K562 treated with DMSO at 1 percent for 24 hours (cell line): ENCODE results near the gene NDUFAF8. TPM values are rescaled to one million over a fixed set of nuclear protein-coding genes. Genes with fewer than 3 reads are reported as not detected.

Experiments used
- total RNA-seq: library from RNA; unstranded; fragments of 300-600 nt; gene quantifications from 2 replicates; pipeline ENCODE4 v1.2.3, GENCODE V29; 2022; ENCODE audit warnings: low read depth; ENCODE audit not compliant: insufficient read depth

The NDUFAF8 gene, protein sequence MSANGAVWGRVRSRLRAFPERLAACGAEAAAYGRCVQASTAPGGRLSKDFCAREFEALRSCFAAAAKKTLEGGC
- 66.8 and 71.4 TPM in 2 replicates for total RNA-seq

DNA sequence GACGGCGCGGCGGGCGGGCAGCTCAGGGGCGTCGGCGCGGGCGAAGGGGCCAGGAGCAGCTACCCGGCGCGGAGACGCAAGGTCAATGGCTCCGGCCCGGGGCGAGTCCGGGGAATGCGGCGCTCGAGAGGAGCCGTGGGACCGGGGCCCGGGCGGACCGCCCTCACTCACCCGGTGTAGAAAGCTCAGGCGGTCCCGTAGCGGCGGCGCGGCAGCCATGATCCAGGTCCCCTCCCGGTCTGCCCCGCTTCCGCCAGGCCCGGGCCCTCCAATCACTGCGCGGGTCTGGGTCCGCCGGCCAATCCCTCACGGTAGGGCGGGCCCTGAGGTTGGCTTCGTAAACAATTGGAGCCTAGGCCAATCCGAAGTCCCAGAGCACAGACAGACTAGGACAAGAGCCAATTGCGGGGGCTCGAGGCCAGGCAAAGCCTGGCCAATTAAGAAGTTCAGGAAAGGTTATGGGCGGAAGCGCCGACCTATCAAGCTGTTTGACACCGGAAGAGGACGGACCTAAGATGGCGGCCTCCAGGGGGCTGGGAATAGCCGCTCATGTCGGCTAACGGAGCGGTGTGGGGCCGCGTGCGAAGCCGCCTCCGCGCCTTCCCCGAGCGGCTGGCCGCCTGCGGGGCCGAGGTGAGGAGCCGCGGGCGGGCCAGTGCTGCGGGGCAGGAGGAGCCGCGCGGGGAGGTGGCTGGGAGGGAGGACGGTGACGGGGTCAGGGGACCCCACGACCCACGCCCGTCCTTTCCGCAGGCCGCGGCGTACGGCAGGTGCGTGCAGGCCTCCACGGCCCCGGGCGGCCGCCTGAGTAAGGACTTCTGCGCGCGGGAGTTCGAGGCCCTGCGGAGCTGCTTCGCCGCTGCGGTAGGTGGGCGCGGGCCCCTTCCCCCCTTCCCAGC lies at the start of gene NDUFAF8, which contains the start of gene TEPSIN:
NDUFAF8 (plus strand) TSS at position 504 of the 899 bp plus-strand sequence; CDS start at position 550, 46 bp downstream.
TEPSIN (minus strand) TSS at position 241 of the 899 bp plus-strand sequence; CDS start at position 219, 22 bp downstream.

DNA sequence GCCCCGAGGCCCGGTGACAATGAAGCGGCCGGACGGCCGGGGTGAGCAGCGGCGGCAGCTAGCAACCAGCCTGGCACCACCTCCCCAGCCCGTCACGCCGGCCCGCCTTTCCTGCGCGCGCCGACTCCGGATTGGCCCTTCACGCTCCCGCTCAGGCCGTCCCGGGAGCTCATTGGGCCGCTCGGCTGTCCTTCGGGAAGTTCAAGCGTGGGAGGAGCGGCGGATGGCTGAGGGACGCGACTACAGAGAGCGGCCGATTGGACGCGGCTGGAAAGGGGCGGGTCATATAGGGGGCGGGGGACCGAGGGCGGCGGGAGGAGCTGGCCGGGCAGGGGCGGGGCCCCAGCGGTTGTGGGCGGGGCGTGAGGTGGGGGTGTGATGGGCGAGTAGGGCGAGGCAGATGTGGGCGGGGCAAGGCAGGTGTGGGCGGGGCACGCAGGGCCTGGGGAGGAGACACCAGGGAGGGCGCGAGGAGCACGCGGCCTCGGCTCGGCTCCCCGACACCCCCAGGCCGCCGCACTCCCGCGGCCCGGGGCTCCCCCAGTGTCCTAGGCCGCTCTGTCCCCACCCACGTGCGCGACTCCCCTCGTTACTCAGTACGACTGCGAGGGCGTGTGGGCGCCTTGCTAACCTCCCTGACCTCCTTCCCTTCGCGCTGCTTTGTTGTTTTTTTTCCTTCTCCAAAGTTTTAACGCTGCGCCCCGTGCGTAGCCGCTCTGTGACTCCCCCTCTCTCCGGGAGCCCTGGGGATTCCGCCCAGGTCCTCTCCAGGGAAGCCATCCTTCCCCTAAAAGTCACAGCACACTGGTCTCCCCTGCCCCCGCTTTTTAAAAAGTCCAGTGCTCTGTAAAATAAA lies 16.0 kb upstream of the NDUFAF8 start, which contains the start of gene CEP131:
CEP131 (minus strand) TSS at position 60 of the 856 bp plus-strand sequence. CDS start 2,909 bp downstream, outside the sequence.

Other genes with a start within 250 kb of the NDUFAF8 start
- gene CHMP6, start 247.5 kb upstream of the NDUFAF8 start, total RNA-seq: 28.6 and 30.8 TPM in 2 replicates
- 105 and 110 TPM in 2 replicates for gene BAIAP2, start 204.2 kb upstream of the NDUFAF8 start, total RNA-seq
- not detected in 2 replicates for gene PVALEF, start 73.8 kb upstream of the NDUFAF8 start, total RNA-seq
- 0.16 TPM in 1 of 2 replicates, not detected in the other for gene AATK, start 73.1 kb upstream of the NDUFAF8 start, total RNA-seq
- gene CEP131, start 16.4 kb upstream of the NDUFAF8 start, total RNA-seq: 34.5 and 37.9 TPM in 2 replicates
- 25.8 and 27.1 TPM in 2 replicates for gene TEPSIN, start 263 bp upstream of the NDUFAF8 start, total RNA-seq
- gene SLC38A10, start 56.0 kb downstream of the NDUFAF8 start, total RNA-seq: 106 and 116 TPM in 2 replicates
- gene BAHCC1, start 156.1 kb downstream of the NDUFAF8 start, total RNA-seq: 7.7 and 8.3 TPM in 2 replicates